HG02678 (cell line): ENCODE measurements around the gene CRYBG1.
A peak's percentile ranks its signal among the peaks of the same experiment; 100 is the strongest.
"Not testable (repeated sequence)": the region's sequence is repeated elsewhere in the genome, so short reads cannot be mapped to it uniquely, and the experiment has no call there.

Experiments
- ATAC-seq: cut with Tn5 transposase; IDR thresholded peaks from one replicate; pipeline ENCODE4 v1.9.1; 2021; ENCODE audit warnings: mild to moderate bottlenecking, moderate library complexity; ENCODE audit not compliant: unreplicated experiment

The CRYBG1 gene

GRCh38 chr6:106373502-106374239 is 13.2 kb downstream of the CRYBG1 start:
- ATAC-seq, result no peak

GRCh38 chr6:106377061-106377540 is 16.6 kb downstream of the CRYBG1 start:
- peak; percentile 47 for ATAC-seq

GRCh38 chr6:106379951-106380350 is 19.4 kb downstream of the CRYBG1 start:
- no peak for ATAC-seq

- no peak for ATAC-seq
These were observed 19.9 kb downstream of the CRYBG1 start for GRCh38 chr6:106380407-106380806.

GRCh38 chr6:106381223-106381622 is 20.7 kb downstream of the CRYBG1 start:
- ATAC-seq, result no peak

GRCh38 chr6:106381881-106382280 is 21.4 kb downstream of the CRYBG1 start:
- no peak for ATAC-seq

- ATAC-seq, result no peak
These were observed 23.1 kb downstream of the CRYBG1 start for GRCh38 chr6:106383573-106383972.

GRCh38 chr6:106385530-106385929 is 25.0 kb downstream of the CRYBG1 start:
- ATAC-seq, result no peak

GRCh38 chr6:106387875-106388274 is 27.4 kb downstream of the CRYBG1 start:
- no peak for ATAC-seq

- ATAC-seq, result no peak
These were observed 29.6 kb downstream of the CRYBG1 start for GRCh38 chr6:106390088-106390487.

- ATAC-seq, result no peak
These were observed 36.1 kb downstream of the CRYBG1 start for GRCh38 chr6:106396426-106397220.

GRCh38 chr6:106397431-106397830 is 36.9 kb downstream of the CRYBG1 start:
- no peak for ATAC-seq

- ATAC-seq, result no peak
These were observed 38.1 kb downstream of the CRYBG1 start for GRCh38 chr6:106398621-106399020.

- ATAC-seq, result not testable (repeated sequence)
These were observed 44.5 kb downstream of the CRYBG1 start for GRCh38 chr6:106405044-106405443.

GRCh38 chr6:106411056-106411455 is 50.5 kb downstream of the CRYBG1 start:
- no peak for ATAC-seq

GRCh38 chr6:106411643-106412200 is 51.2 kb downstream of the CRYBG1 start:
- no peak for ATAC-seq

- no peak for ATAC-seq
These were observed 52.5 kb downstream of the CRYBG1 start for GRCh38 chr6:106413016-106413415.

- ATAC-seq, result no peak
These were observed 53.2 kb downstream of the CRYBG1 start for GRCh38 chr6:106413722-106414121.

GRCh38 chr6:106415921-106416320 is 55.4 kb downstream of the CRYBG1 start:
- ATAC-seq, result no peak

GRCh38 chr6:106417572-106418147 is 57.1 kb downstream of the CRYBG1 start:
- no peak for ATAC-seq

GRCh38 chr6:106419900-106420613 is 59.5 kb downstream of the CRYBG1 start:
- ATAC-seq, result no peak
